Stimulated activated CD4-positive, alpha-beta T cell treated with anti-CD3 and anti-CD28 coated beads, Interleukin-2, amount 100 ng/mL, for 4 hours (primary cell): ENCODE results near the gene PSTPIP1.
"Not testable (repeated sequence)": the region's sequence is repeated elsewhere in the genome, so short reads cannot be mapped to it uniquely, and the experiment has no call there.

ENCODE experiments used
- DNase-seq: peaks from one replicate; pipeline ENCODE4 v3.0.0-alpha.2; 2020; ENCODE audit warnings: low read depth

Gene PSTPIP1

GRCh38 chr15:76994971-76995945 lies at the start of gene PSTPIP1:
PSTPIP1 (plus strand) TSS chr15:76995126; CDS start chr15:76995574, 448 bp downstream.
- DNase-seq: peak; percentile 49

- DNase-seq: no peak
Measured at GRCh38 chr15:76945494-76946093, 49.3 kb upstream of the PSTPIP1 start.

- no peak for DNase-seq
Measured at GRCh38 chr15:76947454-76947853, 47.5 kb upstream of the PSTPIP1 start.

GRCh38 chr15:76951220-76951619 lies 43.7 kb upstream of the PSTPIP1 start:
- DNase-seq: no peak

- DNase-seq: no peak
Measured at GRCh38 chr15:76953913-76954312, 41.0 kb upstream of the PSTPIP1 start.

- DNase-seq: no peak
Measured at GRCh38 chr15:76954744-76955143, 40.2 kb upstream of the PSTPIP1 start.

GRCh38 chr15:76961268-76962011 lies 33.5 kb upstream of the PSTPIP1 start:
- no peak for DNase-seq

- no peak for DNase-seq
Measured at GRCh38 chr15:76962337-76963013, 32.5 kb upstream of the PSTPIP1 start.

GRCh38 chr15:76963596-76963995 lies 31.3 kb upstream of the PSTPIP1 start:
- no peak for DNase-seq

- DNase-seq: no peak
Measured at GRCh38 chr15:76964157-76964556, 30.8 kb upstream of the PSTPIP1 start.

- DNase-seq: not testable (repeated sequence)
Measured at GRCh38 chr15:76966051-76966450, 28.9 kb upstream of the PSTPIP1 start.

- no peak for DNase-seq
Measured at GRCh38 chr15:76967067-76967466, 27.9 kb upstream of the PSTPIP1 start.

GRCh38 chr15:76968306-76968705 lies 26.6 kb upstream of the PSTPIP1 start:
- no peak for DNase-seq

GRCh38 chr15:76972389-76973361 lies 22.3 kb upstream of the PSTPIP1 start:
- no peak for DNase-seq

- DNase-seq: peak; percentile 48
Measured at GRCh38 chr15:76973362-76973743, 21.6 kb upstream of the PSTPIP1 start.

GRCh38 chr15:76973906-76974305 lies 21.0 kb upstream of the PSTPIP1 start:
- no peak for DNase-seq

- DNase-seq: no peak
Measured at GRCh38 chr15:76974456-76975036, 20.4 kb upstream of the PSTPIP1 start.

GRCh38 chr15:76976141-76976540 lies 18.8 kb upstream of the PSTPIP1 start:
- no peak for DNase-seq

- DNase-seq: no peak
Measured at GRCh38 chr15:76976572-76977270, 18.2 kb upstream of the PSTPIP1 start.
